Activated T-cell treated with anti-CD3 and anti-CD28 coated beads, Interleukin-2, amount 50 U/mL, for 24 hours (primary cell): ENCODE results near the gene MAP2K6.

ENCODE experiments used
- DNase-seq: peaks from one replicate; pipeline ENCODE4 v3.0.0-alpha.2; 2020
- H3K27ac Mint-ChIP-seq: 2 replicates; pipeline ENCODE4 v1.8.0; 2020; ENCODE audit warnings: mild to moderate bottlenecking, mixed read lengths
- H3K27me3 Mint-ChIP-seq: 2 replicates; pipeline ENCODE4 v1.8.0; 2020; ENCODE audit warnings: mixed read lengths
- H3K36me3 Mint-ChIP-seq: 2 replicates; pipeline ENCODE4 v1.8.0; 2020; ENCODE audit warnings: low read depth, mixed read lengths
- H3K4me1 Mint-ChIP-seq: 2 replicates; pipeline ENCODE4 v1.8.0; 2020; ENCODE audit warnings: low read depth, mixed read lengths
- H3K4me3 Mint-ChIP-seq: 2 replicates; pipeline ENCODE4 v1.8.0; 2020; ENCODE audit warnings: mild to moderate bottlenecking, moderate library complexity, mixed read lengths
- H3K9me3 Mint-ChIP-seq: 2 replicates; pipeline ENCODE4 v1.8.0; 2020; ENCODE audit warnings: mixed read lengths

MAP2K6 gene

DNA sequence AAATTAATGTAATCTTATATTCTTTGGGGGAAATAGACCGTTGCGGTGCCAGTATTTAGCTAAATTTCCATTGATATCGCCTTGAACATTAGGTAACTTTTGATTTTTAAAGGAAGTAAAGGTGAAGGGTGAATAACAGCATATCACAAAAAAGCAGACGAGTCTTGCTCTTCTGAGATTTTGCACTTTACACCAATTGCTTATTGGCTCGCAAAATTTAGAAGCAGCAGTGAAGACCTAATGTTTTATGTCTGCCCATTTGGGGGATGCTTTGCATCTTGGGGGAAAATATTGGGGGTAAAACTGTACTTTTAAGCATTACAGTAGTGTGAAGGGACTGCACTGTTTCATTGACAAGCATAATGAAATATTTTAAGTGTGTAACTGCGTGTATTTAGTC, 934 bp downstream of the MAP2K6 start:
- H3K27ac Mint-ChIP-seq: no peak overlapping the region

DNA sequence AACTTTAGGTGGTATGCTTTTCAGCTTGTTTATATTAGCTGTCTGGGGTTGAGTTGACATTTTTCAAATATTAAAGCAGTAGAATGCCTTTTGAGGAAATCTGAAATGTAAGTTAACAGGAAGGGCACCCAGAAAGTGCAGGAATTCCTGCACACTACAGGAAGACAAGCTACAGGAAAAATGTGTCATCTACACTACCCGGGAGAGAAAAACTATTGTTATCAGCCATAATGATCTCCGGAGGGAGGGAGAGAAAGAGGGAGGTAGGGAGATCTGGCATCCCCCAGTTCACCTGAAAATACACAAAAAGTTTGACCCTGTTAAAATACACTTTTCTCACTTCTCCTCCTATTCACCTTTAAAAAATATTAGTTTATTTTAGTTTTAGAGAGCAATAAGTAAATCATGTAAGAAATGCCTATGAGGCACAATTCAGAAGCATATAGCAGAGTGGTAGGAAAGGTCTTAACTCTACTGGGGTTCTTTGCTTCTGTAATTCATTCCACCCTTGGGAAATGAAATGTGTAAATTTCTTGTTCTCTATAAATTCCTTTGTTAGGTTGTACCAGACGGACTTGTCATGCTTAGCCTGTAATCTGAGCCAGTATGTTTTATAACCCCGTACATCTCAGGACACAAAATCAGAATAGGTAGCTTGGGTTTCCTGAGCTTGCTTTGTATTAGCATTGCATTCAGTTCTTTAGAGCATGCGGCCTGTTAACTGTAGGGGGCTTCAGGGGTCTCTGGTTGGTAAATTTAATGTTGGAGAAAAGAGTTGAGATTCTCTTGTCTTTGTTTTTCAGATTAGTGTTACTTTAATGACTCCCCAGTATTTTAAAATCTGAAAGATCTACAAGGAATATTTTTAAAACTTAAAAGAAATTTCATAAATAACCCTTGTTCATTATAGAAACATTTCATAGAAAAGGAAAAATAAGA, 3.3 kb downstream of the MAP2K6 start:
- DNase-seq: no peak
- peak overlapping the region; percentile 21 for H3K4me3 Mint-ChIP-seq
- H3K9me3 Mint-ChIP-seq: no peaks in the 10 kb centered on the region
- H3K27ac Mint-ChIP-seq: no peak overlapping the region
- peaks cover 18% of the 10 kb centered on the region for H3K4me1 Mint-ChIP-seq
- no peaks in the 10 kb centered on the region for H3K27me3 Mint-ChIP-seq
- peaks cover 1% of the 10 kb centered on the region for H3K36me3 Mint-ChIP-seq

More for the DNA sequence above, 934 bp downstream of the MAP2K6 start:
- Mint-ChIP-seq H3K9me3 (no peaks in the 10 kb centered on the region), H3K4me1 (peaks cover 9% of the 10 kb centered on the region), H3K4me3 (no peak overlapping the region), H3K36me3 (no peaks in the 10 kb centered on the region), H3K27me3 (no peaks in the 10 kb centered on the region)
- no peak for DNase-seq

DNA sequence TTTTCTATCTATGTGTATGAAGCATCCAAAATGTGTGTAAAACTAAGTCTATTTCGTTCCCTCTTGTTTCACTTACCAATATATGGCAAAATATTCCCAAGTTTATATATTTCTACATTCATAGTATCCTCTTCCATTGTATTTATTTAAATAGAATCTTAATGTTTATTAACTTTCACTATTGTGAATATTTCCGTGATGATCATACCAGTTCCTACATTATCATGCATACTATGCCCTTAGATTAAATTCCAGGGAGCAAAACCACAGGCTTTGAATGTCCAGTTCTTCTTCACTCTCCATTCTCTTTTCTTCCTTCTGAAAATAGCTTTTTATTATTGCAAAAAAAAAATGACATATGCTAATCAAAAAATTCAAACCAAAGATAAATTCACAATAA, 4.0 kb downstream of the MAP2K6 start:
- H3K4me1 Mint-ChIP-seq: peaks cover 24% of the 10 kb centered on the region
- H3K36me3 Mint-ChIP-seq: peaks cover 1% of the 10 kb centered on the region
- H3K4me3 Mint-ChIP-seq: no peak overlapping the region
- no peaks in the 10 kb centered on the region for H3K9me3 Mint-ChIP-seq
- no peak overlapping the region for H3K27ac Mint-ChIP-seq
- no peaks in the 10 kb centered on the region for H3K27me3 Mint-ChIP-seq
- no peak for DNase-seq

DNA sequence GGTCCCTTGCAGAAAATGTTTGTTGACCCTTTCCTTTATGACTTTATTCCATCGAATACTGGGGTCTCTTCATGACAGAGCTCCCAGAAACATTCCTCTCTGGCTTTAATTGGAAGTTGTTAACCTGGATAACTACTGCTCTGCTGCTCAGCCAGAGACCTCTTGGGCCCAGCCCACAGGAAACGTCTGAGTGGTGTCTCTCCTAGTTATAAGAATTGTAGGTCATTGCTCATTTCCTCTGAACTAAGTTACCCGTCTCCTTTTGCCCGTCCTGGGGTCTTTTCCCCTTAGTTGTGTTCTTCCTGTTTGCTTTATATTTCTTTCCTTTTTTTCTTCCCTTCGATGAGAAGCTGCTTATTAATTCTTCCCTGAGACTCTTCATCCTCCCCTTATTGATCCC, 9.0 kb downstream of the MAP2K6 start:
- peaks cover 1% of the 10 kb centered on the region for H3K36me3 Mint-ChIP-seq
- H3K4me3 Mint-ChIP-seq: peak overlapping the region; percentile 53
- no peaks in the 10 kb centered on the region for H3K9me3 Mint-ChIP-seq
- H3K4me1 Mint-ChIP-seq: peaks cover 64% of the 10 kb centered on the region
- no peaks in the 10 kb centered on the region for H3K27me3 Mint-ChIP-seq
- peak overlapping the region; percentile 81 for H3K27ac Mint-ChIP-seq
- no peak for DNase-seq

DNA sequence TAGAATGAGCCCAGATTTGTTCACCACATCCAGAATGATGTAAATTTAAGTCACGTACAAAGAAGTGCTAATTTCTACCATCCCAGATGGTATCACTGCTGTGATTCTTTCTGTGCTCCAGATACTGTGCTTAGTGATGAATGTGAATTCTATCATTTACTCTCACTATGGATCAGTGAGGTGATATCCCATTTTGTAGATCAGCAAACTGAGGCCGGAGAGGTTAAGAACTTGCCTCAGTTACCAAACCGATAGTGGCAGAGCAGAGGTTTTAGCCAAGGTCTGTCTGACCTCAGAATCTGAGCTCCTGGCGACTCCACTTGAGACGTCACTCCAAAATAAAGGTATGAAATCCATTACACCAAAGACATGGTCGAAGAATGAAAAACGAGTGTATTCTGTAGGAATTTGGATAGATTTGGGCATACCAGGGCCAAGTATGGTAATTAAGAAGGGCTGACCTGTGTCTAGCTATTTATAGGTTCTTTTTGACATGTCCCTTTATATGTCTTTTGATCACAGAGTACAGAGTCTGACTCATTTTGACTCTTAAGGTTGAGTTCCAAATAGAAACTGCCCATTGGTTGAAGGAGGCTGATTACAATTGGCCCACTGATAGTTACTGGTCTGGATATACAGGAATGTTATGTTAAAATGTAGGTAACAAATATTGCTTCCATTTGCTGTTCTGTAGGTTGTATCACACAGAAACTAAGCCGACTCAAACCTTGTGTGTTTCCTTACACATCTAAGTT, 10.0 kb downstream of the MAP2K6 start:
- Mint-ChIP-seq H3K4me3 (no peak overlapping the region), H3K36me3 (peaks cover 1% of the 10 kb centered on the region), H3K4me1 (peaks cover 64% of the 10 kb centered on the region), H3K27me3 (no peaks in the 10 kb centered on the region), H3K27ac (no peak overlapping the region), H3K9me3 (no peaks in the 10 kb centered on the region)
- DNase-seq: no peak

DNA sequence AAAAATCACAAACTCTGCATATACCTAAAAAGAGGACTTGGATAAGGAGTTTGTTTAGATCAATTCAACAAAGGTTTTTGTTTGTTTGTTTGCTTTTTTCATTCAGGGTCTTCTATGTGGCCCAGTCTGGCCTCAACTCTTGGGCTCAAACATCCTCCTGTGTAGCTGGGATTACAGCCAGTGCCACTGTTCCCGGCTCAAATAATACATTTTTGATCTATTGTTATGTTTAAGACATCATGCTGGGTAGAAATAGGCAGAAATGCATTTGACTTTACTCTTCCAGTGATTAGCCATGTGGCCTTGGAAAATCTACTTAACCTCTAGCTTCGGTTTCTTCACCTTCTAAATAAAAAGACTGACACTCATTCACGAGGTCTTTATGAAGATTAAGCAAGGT, 11.5 kb downstream of the MAP2K6 start:
- no peaks in the 10 kb centered on the region for H3K27me3 Mint-ChIP-seq
- H3K9me3 Mint-ChIP-seq: no peaks in the 10 kb centered on the region
- peaks cover 1% of the 10 kb centered on the region for H3K36me3 Mint-ChIP-seq
- H3K4me1 Mint-ChIP-seq: peaks cover 68% of the 10 kb centered on the region
- no peak overlapping the region for H3K4me3 Mint-ChIP-seq
- DNase-seq: no peak
- no peak overlapping the region for H3K27ac Mint-ChIP-seq

DNA sequence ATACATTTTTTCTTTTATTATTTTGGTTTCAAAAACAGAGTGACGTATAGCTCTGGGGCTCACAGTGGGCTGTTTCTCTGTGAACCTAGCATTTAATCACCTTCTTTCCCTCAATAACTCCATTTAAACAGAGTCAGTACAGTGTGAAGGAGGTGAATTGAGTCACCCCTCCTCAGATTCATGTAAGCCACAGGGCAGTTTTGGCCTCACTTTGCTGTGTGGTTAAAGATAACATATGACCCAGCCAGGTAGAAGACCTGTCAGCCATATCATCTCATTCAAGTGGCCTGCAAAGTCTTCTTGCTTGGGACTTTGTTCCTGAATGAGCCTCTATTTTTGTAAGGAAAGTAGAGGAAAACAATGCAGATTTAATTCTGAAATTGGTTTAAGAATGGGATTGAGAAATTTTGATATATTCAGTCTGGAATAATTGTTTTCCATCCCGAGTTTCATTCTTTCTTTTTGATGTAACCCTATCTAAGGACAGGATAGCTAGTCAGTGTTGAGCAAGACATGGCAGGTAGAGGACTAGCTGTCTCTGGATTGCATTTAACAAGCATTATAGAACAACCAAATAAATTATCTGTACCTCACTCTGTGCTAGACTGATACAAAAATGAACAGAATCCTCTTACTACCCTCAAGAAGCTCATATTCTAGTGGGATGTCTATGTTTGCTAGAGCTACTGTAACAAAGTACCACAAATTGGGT, 13.1 kb downstream of the MAP2K6 start:
- H3K9me3 Mint-ChIP-seq: no peaks in the 10 kb centered on the region
- H3K4me3 Mint-ChIP-seq: no peak overlapping the region
- no peak overlapping the region for H3K27ac Mint-ChIP-seq
- no peaks in the 10 kb centered on the region for H3K27me3 Mint-ChIP-seq
- H3K4me1 Mint-ChIP-seq: peaks cover 67% of the 10 kb centered on the region
- no peak for DNase-seq
- H3K36me3 Mint-ChIP-seq: no peaks in the 10 kb centered on the region

DNA sequence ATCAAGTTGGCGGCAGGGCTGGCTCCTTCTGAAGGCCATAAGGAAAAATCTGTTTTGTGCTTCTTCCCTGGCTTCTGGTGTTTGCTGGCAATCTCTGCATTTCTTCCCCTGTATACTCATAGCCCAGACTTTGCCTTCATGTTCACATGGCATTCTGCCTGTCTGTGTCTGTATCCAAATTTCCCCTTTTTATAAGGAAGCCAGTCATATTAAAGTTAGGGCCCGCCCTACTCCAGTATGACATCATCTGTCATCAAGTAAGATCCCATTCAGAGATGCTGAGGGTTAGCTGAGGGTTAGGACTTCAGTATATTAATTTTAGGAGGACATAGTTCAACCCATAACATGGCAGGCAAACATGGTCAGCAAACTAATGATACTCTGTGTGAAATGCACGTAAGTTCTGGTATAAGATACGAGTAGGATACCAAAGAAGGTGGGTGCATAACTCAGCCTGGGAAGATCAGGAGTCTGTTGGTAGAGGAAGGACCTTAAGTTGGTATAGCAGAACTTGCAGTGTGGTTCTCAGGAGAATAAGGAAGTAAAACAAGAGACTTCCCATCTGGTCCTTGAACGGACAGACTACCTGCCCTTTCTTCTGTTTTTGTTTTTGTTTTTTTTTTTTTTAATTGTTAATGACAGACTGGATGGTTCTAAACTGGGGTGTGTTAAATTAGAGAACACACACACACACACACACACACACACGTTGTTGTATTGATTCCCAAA, 13.9 kb downstream of the MAP2K6 start:
- no peak overlapping the region for H3K4me3 Mint-ChIP-seq
- no peaks in the 10 kb centered on the region for H3K9me3 Mint-ChIP-seq
- H3K27ac Mint-ChIP-seq: no peak overlapping the region
- H3K4me1 Mint-ChIP-seq: peaks cover 62% of the 10 kb centered on the region
- no peaks in the 10 kb centered on the region for H3K27me3 Mint-ChIP-seq
- DNase-seq: no peak
- H3K36me3 Mint-ChIP-seq: no peaks in the 10 kb centered on the region

DNA sequence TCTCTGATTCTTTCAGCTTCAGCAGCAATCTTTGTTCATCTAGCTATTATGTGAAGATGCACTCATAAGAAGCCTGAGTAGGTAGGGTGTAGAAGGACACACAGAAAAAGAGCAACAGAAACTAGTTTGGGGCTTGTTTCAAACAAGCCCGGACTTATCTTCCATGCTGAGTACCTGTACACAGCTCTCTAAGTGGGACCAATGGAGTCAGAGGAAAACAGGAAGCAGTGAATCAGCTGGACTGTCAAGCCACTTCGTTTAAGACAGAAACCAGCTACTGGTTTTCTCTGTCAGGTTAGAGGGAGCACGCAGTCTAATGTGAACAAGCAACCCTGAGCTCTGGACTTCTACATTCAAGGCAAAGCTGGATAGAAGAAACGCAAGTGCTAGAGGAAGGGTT, 16.0 kb downstream of the MAP2K6 start:
- H3K27me3 Mint-ChIP-seq: no peaks in the 10 kb centered on the region
- H3K36me3 Mint-ChIP-seq: no peaks in the 10 kb centered on the region
- H3K27ac Mint-ChIP-seq: peak overlapping the region; percentile 48
- peaks cover 52% of the 10 kb centered on the region for H3K4me1 Mint-ChIP-seq
- H3K9me3 Mint-ChIP-seq: no peaks in the 10 kb centered on the region
- no peak for DNase-seq
- H3K4me3 Mint-ChIP-seq: no peak overlapping the region

DNA sequence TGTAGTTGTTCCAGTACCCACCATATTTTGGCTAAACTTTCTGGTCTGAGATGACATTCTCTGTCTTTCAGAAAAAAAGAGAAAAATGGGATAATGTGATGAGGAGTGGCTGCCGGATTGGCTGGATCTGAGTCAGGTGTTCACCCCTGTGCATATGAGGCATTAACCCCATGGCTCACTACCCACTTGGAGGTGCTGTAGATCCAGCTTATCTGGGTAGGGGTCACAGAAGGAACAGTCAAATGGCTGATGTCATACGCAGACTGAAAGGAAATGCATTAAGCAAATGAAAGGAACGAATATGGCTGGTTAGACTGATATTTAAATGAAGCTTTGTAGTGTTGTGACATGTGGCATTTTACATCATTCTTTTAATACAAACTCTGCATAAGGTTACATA, 17.3 kb downstream of the MAP2K6 start:
- Mint-ChIP-seq H3K9me3 (no peaks in the 10 kb centered on the region), H3K4me1 (peaks cover 42% of the 10 kb centered on the region), H3K27me3 (no peaks in the 10 kb centered on the region), H3K4me3 (no peak overlapping the region), H3K27ac (no peak overlapping the region), H3K36me3 (no peaks in the 10 kb centered on the region)
- no peak for DNase-seq

DNA sequence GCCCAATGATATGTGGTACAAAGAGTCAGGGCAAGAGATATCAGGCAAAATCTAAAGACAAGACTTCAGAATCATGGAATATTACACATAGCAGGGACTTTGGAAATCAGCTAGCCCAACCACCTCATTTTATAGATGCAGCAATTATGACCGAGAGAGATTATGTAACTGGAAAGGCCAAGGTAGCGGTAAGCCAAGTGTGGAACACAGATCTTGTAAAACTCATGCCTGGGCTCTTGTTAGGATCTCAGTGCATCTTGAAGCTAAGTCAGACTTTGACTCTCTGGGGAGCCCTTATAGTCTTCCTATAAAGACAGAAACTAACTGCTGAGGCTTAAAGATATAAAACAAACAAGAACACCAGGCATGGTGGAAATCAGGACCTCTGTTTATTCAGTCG, 18.6 kb downstream of the MAP2K6 start:
- Mint-ChIP-seq H3K36me3 (no peaks in the 10 kb centered on the region), H3K27me3 (no peaks in the 10 kb centered on the region), H3K4me3 (no peak overlapping the region), H3K4me1 (peaks cover 33% of the 10 kb centered on the region), H3K9me3 (no peaks in the 10 kb centered on the region), H3K27ac (no peak overlapping the region)
- no peak for DNase-seq

DNA sequence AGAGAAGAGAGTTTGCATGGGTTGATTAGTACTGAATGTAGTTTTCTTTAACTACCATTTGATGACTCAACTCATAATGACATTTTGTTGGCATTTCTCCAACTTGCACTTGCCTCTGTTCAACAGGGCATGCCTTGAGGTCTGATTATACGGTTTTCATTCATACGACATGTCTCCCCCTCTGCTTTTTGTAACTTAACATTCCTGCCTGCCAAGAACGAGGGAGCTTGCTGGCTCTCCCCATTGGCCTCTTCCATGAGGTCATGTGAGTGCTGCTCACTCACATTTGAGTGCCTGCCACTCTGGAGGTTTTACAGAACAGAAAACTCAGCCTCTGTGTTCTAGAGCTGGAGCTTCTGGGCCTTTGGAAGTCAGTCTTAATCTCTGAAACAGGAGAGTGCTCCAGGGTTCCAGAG, 19.7 kb downstream of the MAP2K6 start:
- no peaks in the 10 kb centered on the region for H3K27me3 Mint-ChIP-seq
- peaks cover 5% of the 10 kb centered on the region for H3K9me3 Mint-ChIP-seq
- DNase-seq: no peak
- peaks cover 5% of the 10 kb centered on the region for H3K36me3 Mint-ChIP-seq
- peaks cover 30% of the 10 kb centered on the region for H3K4me1 Mint-ChIP-seq
- no peak overlapping the region for H3K4me3 Mint-ChIP-seq
- no peak overlapping the region for H3K27ac Mint-ChIP-seq

DNA sequence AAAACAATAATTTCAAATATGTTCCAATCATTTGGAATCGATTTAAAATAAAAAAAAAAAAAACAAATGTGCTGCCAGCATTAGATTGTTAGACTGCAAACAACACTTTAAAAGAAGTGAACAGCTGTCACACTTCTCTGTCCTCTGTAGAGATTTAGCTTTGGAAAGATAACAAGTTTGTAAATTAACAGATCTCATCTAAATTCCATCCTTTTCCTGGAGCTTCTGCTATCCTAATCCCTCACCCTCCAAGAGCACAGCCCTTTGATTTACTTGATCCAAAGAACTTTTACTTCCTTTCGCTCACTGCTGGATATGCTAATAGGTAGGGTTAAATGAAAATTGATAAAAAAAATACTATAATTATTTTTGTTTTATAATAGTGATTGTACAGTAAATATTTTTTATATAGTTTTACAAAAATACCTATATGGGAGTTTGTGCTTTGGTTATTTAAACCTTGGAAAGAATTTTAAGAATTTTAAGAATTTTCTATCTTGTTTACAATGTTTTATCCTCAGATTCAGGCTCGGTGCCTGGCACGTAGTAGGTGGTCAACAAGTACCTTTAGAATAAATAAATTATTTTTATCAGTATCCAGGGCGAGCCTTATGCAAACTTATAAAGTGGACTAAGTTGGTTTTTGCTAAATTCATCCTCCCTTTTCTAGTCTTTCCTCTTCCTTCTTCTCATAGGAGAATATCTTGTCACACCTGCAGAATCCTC, 21.6 kb downstream of the MAP2K6 start:
- DNase-seq: no peak
- Mint-ChIP-seq H3K36me3 (peaks cover 18% of the 10 kb centered on the region), H3K27ac (no peak overlapping the region), H3K4me1 (peaks cover 21% of the 10 kb centered on the region), H3K4me3 (no peak overlapping the region), H3K9me3 (peaks cover 19% of the 10 kb centered on the region), H3K27me3 (no peaks in the 10 kb centered on the region)
